GM12864 (cell line): ENCODE measurements around the gene BAIAP2.
A peak's percentile ranks its signal among the peaks of the same experiment; 100 is the strongest.

Experiments
- DNase-seq: peaks from one replicate; pipeline ENCODE4 v3.0.0-alpha.2; 2011; ENCODE audit warnings: low read depth
- H3K4me3 ChIP-seq: 2 replicates; pipeline ENCODE4 v1.5.1; 2011; ENCODE audit warnings: mild to moderate bottlenecking, low read depth, low read length, control low read depth
- TF ChIP-seq, protein P1 (sequence below): IDR thresholded peaks from 2 replicates; pipeline ENCODE4 v1.5.1; 2011; ENCODE audit warnings: low read depth, mild to moderate bottlenecking, moderate library complexity, low read length, control low read depth, inconsistent platforms; ENCODE audit errors: missing control alignments

The BAIAP2 gene

DNA sequence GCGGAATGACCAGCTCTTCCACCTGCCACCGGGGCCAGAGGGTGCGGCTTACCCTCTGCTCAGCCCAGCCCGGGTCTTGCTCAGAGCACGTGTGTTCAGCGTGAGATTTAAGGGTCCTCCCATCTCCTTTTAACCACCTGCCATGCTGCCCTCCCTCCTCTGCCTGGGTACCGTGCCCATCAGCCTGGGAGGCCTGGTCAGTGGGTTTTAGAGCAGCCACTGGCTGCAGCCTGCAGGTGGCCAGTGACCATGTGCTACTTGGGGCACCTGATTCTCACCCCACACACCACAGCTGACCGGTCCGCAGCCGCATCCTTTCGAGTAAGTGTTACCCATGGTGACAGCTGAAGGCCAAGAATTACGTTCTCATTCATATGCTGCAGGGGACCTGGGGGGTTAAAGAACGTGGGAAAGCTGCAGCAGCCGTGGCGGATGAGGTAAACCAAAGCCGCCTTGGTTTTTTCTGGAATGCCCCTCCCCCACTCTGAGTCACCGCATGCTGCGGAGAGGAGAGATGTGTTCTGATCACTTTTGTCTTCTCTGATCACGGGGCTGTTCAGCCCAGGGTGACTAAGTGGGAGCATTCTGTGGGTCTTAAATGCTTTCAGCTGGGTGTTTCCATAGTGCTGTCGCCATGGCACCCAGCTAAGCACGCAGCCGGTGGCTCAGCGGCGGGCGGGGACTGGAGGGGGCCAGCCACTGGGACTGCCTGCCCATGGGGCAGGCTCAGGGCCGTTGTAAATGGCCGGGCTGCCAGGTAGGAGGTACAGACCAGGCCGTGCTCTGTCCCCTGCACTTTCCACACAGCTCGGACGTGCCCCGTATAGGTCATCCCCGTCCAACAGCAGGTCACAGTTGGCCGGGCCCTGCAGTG is 59.8 kb downstream of the BAIAP2 start:
- TF ChIP-seq, protein P1, sequence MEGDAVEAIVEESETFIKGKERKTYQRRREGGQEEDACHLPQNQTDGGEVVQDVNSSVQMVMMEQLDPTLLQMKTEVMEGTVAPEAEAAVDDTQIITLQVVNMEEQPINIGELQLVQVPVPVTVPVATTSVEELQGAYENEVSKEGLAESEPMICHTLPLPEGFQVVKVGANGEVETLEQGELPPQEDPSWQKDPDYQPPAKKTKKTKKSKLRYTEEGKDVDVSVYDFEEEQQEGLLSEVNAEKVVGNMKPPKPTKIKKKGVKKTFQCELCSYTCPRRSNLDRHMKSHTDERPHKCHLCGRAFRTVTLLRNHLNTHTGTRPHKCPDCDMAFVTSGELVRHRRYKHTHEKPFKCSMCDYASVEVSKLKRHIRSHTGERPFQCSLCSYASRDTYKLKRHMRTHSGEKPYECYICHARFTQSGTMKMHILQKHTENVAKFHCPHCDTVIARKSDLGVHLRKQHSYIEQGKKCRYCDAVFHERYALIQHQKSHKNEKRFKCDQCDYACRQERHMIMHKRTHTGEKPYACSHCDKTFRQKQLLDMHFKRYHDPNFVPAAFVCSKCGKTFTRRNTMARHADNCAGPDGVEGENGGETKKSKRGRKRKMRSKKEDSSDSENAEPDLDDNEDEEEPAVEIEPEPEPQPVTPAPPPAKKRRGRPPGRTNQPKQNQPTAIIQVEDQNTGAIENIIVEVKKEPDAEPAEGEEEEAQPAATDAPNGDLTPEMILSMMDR, result no peak
- no peak for DNase-seq
- no peak overlapping the region for H3K4me3 ChIP-seq

DNA sequence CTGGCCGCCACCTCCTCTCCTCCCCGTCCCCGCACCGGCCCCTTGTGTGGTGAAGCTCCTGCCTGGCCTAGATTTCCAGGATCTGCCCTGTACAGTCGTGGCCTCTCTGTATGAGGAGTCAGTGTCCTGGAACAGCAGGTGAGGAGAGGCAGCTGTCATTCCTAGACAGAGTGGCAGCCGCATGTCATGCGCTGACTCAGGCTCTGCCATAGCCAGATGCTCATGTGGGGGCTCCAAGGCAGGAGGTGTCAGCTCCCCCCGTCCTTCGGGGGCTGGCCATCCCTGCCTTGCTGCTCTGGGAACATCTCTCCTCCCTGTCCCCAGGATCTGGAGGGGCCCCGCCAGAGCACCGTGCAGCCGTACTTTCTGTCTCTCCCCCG is 60.4 kb downstream of the BAIAP2 start:
- no peak overlapping the region for H3K4me3 ChIP-seq
- TF ChIP-seq, protein P1, result no peak

GRCh38 chr17:81096741-81097133 is 61.8 kb downstream of the BAIAP2 start:
- TF ChIP-seq, protein P1, result no peak
- DNase-seq, result no peak
- no peak overlapping the region for H3K4me3 ChIP-seq

More for the DNA sequence above, 60.4 kb downstream of the BAIAP2 start:
- DNase-seq, result no peak

- no peak overlapping the region for H3K4me3 ChIP-seq
- no peak for DNase-seq
- TF ChIP-seq, protein P1, result peak; percentile 44
Observed at GRCh38 chr17:81097134-81097942, 62.4 kb downstream of the BAIAP2 start.

DNA sequence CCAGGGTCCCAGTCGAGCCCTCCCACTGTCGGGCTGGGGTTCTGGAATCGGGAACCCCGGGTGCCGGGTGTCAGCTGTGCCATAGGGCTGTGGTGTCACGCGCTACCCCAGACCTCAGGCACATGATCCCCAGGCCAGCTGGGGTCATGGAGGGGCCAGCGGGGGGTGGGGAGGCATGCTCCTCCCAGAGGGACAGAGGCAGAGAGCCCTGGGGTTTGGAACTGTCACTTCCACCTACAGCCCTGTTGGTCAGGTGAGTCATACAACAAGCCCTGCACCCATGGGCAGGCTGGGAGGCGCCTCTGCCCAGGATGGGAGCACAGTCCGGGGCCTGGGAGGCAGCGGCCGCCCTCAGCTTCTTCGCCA is 63.0 kb downstream of the BAIAP2 start:
- TF ChIP-seq, protein P1, result no peak
- DNase-seq, result no peak
- H3K4me3 ChIP-seq, result no peak overlapping the region

GRCh38 chr17:81099888-81100287 is 64.9 kb downstream of the BAIAP2 start:
- no peak overlapping the region for H3K4me3 ChIP-seq
- no peak for DNase-seq
- TF ChIP-seq, protein P1, result no peak
